CD4-positive, alpha-beta T cell treated with Interferon gamma for 1 hour (primary cell): ENCODE measurements around the gene BLOC1S4.
A peak's percentile ranks its signal among the peaks of the same experiment; 100 is the strongest.
"Not testable (repeated sequence)": the region's sequence is repeated elsewhere in the genome, so short reads cannot be mapped to it uniquely, and the experiment has no call there.

Experiments
- DNase-seq: peaks from one replicate; pipeline ENCODE4 v3.0.0-alpha.2; 2020

BLOC1S4 gene

DNA sequence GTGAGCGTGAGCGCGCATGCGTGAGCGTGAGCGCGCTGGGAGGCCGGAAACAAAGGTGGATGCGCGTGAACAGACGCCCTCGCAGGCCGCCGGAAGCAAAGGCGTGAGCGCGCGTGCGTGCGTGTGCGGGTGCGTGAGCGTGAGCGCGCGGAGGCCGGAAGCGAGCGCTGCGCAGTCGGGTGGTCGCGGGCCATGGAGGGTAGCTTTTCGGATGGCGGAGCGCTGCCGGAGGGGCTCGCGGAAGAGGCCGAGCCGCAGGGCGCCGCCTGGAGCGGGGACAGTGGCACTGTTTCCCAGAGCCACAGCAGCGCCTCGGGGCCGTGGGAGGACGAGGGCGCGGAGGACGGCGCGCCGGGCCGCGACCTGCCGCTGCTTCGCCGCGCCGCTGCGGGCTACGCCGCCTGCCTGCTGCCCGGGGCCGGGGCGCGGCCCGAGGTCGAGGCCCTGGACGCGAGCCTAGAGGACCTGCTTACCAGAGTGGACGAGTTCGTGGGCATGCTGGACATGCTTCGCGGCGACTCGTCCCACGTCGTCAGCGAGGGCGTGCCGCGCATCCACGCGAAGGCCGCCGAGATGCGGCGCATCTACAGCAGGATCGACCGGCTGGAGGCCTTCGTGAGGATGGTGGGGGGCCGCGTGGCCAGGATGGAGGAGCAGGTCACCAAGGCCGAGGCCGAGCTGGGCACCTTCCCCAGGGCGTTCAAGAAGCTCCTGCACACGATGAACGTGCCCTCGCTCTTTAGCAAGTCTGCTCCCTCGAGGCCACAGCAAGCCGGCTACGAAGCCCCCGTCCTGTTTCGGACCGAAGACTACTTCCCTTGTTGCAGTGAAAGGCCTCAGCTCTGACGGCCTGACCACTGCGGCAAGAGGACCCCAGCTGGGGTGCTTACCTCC lies at the start of gene BLOC1S4:
Gene BLOC1S4, plus strand, starts transcription at position 157 of the 894 bp plus-strand sequence. Its CDS starts 36 bp downstream, at position 193.
- peak; percentile 90 for DNase-seq

GRCh38 chr4:6668391-6668790 lies 47.6 kb upstream of the BLOC1S4 start:
- DNase-seq, result no peak

DNA sequence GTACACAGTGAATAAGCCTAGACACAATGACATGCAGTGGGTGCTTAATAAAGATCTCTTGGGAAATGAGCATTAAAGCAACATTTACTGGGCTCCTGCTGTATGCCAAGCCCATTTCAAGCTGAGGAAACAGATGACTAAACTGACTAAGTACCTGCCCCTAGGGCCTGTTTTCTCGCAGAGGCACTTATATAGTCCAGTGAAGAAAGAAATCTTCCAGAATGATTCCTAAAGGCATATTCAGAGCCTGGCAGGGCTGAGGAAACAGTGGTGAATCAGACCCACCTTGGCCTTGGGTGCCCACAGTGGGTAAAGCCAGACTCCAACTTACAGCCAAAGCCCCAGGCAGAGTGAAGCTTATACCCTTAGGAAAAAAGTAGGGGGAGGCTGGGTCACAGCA lies 44.3 kb upstream of the BLOC1S4 start:
- no peak for DNase-seq

DNA sequence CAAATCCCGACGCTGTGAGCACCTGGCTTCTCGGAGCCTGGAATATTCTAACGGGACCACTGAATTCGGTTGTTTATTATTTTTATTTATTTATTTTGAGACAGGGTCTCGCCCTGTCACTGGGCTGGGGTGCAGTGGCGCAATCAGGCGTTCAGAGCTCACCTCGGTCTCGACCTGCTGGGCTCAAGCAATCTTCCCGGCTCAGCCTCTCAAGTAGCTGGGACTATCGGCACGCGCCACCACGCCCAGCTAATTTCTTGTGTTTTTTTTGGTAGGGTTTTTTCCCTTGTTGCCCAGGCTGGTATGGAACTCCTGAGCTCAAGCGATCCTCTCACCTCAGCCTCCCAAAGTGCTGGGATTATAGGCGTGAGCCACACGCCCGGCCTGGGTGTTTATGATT lies 43.8 kb upstream of the BLOC1S4 start:
- no peak for DNase-seq

DNA sequence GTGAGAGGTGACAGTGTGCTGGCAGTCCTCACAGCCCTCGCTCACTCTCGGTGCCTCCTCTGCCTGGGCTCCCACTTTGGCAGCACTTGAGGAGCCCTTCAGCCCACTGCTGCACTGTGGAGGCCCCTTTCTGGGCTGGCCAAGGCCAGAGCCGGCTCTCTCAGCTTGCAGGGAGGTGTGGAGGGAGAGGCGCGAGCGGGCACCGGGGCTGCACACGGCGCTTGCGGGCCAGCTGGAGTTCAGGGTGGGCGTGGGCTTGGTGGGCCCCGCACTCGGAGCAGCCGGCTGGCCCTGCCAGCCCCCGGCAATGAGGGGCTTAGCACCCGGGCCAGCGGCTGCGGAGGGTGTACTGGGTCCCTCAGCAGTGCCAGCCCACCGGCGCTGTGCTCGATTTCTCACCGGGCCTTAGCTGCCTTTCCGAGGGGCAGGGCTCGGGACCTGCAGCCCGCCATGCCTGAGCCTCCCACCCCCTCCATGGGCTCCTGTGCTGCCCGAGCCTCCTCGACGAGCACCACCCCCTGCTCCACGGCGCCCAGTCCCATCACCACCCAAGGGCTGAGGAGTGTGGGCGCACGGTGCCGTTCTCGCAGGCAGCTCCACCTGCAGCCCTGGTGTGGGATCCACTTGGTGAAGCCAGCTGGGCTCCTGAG lies 43.3 kb upstream of the BLOC1S4 start:
- not testable (repeated sequence) for DNase-seq

DNA sequence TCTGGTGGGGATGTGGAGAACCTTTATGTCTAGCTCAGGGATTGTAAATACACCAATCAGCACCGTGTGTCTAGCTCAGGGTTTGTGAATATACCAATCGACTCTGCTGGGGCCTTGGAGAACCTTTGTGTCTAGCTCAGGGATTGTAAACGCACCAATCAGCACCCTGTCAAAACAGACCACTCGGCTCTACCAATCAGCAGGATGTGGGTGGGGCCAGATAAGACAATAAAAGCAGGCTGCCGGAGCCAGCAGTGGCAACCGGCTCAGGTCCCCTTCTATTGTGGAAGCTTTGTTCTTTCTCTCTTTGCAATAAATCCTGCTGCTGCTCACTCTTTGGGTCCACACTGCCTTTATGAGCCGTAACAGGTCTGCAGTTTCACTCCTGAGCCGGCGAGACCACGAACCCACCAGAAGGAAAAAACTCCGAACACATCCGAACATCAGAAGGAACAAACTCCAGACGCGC lies 42.7 kb upstream of the BLOC1S4 start:
- DNase-seq, result peak; percentile 76

- peak; percentile 96 for DNase-seq
These were observed 42.1 kb upstream of the BLOC1S4 start for GRCh38 chr4:6673660-6674499.

DNA sequence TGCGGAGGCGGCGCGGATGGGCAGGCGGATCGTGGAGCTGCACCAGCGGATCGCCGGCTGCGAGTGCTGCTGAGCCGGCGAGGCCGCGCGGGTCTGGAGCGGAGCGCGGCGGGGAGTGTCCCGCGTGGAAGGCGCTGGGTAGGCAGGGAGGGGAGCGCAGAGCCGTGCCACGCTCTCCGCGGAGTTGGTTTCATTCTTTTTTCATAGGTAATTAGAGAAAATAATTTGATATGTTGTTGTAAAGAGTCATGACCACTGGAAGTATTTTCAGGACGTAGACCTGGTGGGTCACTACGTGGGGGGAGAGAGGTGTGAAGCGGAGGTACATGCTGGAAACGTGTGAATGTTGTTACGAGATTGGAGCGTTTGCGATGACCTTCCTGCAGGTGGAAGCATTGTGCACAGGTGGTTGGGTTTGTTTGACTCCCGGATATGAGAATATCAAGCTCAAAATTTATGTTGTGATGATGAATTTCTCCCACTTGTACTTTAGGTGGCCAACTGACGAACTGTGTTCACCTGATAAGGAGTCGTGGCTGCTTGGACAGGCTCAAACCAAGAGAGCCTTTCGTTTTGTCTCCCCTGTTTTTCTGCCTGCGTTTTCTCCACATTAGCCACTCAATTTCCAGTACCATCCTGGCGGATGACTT lies 41.3 kb upstream of the BLOC1S4 start:
- peak; percentile 70 for DNase-seq

DNA sequence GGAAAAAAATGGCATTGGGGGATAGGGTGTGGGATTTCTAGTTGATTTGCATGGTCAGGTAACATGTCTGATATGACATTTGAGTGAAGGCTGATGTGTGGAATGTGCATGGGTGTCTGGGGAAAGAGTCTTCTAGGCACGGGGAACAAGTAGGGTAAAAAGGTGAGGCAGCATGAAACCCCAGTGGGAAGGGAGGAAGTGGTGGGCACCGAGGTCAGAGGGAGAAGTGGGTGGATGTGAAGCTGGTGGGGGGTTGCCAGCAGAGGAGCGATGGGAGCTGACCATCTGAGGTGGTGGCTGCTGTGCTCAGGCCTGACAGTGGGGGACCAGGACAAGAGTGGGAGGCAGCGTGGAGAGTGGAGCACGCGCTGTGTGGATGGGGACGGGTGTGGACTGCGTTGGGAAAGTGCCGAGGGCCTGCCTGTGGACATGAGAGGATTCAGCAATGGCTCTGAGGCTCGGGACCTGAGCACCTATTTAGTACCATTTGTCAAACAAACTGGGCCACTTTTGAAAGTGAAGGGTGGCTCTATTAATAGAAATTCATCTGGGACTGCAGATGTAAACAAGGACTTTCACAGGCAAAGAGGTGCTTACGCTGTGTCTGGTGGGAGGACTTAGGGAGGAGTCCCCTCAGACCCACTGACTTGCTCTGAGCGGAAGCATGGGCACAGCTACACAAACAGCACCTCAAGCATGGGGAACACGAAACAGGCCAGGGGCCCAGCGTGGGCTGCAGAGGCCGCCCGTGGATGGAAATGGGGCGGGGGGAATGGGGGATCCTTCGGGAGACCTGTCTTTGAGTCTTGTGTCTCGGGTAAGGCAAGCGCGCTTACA lies 39.0 kb upstream of the BLOC1S4 start:
- no peak for DNase-seq

DNA sequence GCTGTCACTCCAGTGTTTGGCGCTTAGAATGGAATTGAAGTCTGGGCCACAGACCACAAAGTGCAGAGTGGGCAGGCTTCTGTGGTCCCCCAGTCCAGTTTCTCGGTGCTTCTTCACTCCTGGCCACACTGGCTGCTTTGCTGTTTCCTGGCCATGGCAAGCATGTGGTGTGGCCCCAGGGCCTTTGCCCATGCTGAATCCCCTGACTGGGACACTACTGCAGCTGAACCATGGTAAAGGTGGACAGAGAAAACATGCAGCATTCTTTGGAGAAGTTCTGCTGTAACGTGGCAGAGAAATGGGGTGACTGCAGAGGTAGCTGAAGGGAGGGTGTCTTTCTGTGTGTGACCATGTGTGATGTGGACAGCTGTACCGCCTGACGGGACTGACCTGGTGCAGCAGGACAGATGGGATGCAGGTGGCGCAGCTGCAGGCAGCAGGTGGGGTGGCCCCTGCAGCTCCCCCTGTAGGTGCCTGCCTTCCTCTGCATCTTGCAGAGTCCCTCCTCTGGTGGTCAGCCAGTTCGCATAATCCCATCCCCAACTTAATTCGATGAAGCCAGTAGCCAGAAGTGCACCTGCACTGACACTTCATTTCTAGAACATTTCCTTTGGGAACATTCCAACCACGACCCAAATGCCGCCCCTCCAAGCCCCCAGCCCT lies 35.5 kb upstream of the BLOC1S4 start:
- DNase-seq, result no peak

GRCh38 chr4:6681191-6681590 lies 34.8 kb upstream of the BLOC1S4 start:
- DNase-seq, result no peak

GRCh38 chr4:6682862-6683590 lies 32.9 kb upstream of the BLOC1S4 start:
- no peak for DNase-seq

DNA sequence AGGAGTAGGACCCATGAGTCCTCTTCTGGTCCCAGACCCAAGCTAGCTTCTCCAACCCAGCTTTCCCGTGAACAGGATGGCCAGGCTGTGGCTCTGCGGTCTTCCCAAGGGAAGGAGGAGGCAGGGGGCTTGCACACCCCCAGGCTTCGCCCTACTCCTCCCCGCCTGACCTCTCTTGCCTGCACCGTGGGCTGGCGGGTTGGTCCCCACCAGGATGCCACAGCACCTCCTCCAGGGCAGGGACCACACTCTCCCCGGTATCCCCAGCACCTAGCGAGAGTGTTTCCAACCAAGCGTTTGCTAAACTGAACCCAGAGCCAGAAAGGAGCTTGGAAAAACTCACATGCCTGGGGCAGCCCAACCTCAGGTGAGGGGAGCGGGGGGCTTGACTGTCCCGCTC lies 31.3 kb upstream of the BLOC1S4 start:
- DNase-seq, result no peak

DNA sequence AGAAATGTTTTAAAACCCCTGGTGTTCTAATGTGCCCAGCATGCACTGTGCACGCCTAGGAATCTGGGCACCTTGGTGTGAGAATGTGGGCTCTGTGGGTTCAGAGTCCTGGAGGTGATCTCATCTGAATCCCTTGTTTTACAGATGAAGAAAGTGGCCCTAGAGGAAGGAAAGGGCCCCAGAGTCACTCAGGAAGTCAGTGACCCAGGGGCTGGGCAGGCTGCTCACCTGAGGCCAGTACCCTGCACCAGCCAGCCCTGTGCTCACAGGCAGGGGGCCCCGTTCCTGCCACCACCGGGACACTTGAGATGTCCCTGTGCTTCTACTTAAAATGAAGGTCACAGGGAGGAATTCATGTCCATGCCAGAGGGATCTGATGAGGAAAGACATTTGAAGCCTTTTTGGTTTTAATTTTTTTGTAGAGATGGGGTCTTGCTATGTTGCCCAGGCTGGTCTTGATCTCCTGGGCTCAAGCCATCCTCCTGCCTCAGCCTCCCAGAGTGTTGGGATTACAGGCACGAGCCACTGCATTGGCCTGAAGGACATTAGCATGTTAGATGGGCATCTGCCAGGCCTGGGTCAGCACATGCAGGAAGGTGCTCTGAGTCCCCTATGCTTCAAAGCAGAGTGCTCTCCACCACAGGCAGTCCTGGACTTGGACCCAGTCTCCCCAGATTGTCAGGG lies 29.7 kb upstream of the BLOC1S4 start:
- no peak for DNase-seq

DNA sequence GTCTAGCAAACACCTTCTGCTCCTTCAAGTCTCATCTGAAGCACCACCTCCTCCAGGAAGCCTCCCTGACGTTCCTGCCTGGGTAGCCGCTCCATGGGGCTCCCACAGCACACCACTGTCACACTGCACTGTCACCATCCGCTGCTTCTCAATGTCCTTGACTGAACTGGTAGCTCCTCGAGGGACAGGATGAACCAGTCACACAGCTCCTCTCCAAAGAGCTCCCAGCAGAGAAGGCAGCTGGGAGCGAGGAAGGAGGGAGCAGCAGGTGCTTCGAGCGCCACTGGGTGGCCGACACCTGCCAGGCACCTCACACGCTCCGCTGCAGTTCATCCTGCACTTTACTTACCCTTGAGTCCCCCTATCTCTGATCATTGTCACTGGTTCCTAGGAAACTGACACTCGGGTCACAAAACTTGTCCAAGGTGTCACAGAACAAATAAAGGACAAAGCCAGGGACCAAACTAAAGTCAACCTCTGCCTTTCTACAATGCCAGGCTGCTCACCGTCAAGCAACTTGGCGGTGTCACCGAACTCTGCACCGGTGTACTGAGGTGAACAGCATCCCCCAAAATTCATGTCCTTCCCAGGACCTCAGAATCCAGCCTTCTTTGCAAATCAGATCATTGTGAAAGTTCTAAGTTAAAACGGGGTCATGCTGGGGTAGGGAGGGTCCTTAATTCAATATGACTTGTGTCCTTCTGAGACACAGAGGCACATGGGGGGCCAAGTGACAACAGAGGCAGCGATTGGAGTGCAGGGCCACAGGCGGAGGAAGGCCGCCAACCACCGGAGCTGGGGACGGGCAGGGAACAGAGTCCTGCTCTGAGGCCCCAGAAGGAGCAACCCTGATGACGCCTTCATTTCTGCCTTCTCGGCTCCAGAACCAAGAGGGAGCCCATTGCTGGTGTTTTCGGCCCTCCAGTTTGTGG lies 27.8 kb upstream of the BLOC1S4 start:
- DNase-seq, result no peak

DNA sequence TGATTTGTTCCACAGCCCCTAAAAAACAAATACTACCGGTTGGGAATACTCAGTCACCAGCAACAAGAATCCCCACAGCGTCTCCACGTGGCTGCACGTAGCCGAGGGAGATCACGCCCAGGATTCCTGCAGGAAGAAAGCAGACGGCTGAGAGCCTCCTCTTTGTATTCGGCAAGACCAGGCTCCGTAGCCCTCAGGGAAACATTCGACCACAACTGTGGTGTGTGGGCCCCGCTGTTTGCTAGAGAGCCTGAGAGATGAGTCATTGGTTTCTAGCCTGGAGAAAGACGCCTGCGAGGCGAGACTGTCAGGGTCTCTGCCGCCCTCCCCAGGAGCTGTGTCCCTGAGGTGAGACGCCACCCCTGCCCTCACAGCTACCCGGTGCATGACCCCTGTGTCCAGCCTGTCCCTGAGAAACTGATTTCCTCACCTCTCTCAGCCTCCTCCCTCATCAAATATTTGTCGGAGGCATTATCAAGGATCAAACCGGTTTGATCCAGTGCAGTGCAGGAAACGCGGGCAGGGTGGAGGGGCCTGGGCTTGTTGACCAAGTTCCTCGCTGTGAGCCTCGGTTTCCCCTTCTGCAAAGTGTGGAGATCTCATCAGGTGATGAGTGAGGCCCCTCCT lies 27.0 kb upstream of the BLOC1S4 start:
- peak; percentile 59 for DNase-seq

DNA sequence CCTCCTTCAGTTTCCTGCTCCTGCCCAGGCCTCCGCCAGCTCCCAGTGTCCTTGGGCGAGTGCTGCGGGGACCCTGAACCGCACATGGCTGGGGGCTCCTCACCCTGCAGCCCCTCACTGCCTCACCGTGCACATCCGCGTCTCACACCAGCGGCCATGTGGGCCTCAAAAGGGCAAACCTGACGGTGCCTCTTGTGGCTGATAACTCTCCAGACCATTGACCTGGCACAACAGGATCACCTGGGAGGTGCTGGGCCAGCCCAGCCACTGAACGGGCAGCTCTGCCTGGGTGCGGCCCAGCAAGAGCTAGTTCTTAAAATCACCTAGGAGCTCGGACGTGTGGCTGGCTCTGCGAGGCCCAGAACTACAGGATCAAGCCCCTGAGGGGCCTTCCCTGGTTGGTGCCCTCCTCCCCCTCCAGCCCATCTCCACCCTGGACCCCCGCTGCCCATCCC lies 26.4 kb upstream of the BLOC1S4 start:
- no peak for DNase-seq

DNA sequence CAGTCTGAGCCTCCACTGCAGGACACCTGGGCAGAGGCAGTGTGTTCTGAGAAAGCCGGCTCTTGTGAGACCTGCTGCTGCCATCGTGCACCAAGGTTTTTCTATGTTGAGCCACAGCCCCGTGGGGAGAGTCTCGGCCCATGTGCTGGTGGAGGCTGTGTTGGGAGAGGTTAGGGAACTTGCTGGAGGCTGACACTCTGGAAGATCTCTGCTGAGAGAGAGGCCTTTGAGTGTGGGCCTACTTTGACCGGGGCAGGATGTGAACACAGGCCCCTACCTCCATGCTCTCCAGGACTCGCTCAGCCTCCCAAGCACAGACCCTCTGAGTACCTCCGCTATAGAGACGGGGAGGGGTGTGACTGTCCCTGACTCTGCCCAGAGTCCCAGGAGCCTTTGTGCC lies 23.6 kb upstream of the BLOC1S4 start:
- no peak for DNase-seq
